ENCODE data around the gene RDH13.
"Not testable (repeated sequence)": the region's sequence is repeated elsewhere in the genome, so short reads cannot be mapped to it uniquely, and the experiment has no call there.

The RDH13 gene

DNA sequence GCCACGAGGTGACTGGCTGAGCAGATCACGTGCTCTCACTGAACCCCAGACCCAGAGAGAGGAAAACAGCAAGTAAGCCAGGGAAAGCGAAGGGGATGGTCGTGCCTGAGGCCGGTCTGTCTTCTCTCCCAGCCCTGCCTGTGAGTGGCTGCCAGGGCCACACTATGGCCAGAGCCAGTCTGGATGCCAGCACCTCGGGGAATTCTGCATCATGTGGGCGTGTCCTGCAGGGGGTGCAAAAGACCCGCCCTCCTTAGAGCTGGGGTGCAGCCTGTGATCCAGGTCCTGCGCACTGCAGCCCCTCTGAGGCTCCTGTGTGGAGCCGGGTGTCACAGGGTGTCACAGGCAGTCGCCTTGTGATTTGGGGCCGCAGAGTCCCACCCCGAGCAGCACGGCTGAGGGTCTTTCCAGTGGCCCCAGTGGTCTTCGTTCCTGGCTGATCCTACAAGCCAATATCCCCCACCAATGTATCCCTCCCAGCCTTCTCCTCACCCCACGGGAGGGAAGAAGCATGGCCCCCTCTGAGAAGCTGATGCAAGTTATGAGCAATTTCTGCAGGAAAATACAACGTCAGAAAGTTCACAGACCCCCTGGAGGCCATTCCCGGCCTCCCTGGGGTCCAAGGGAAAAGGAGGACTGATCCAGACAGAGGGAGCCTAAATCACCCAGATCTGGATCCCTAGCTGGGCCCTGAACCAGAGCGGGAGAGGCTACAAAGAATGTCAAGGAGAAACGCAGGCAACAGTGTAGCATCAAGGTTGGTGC is 46.8 kb upstream of the RDH13 start:
- no peak overlapping the region for H3K4me2 ChIP-seq (ENCODE audit: insufficient read depth, low read length)
- no peaks in the 10 kb centered on the region for H3K27me3 ChIP-seq (ENCODE audit: insufficient read depth, low read length, poor library complexity)
- H3K9me3 ChIP-seq (ENCODE audit: insufficient read depth, low read length, severe bottlenecking), result no peaks in the 10 kb centered on the region
- H3K9ac ChIP-seq (ENCODE audit: low read depth, low read length), result no peak overlapping the region
- peaks cover 62% of the 10 kb centered on the region for H3K79me2 ChIP-seq (ENCODE audit: insufficient read depth, low read length)
- peaks cover 61% of the 10 kb centered on the region for H4K20me1 ChIP-seq (ENCODE audit: insufficient read depth, low read length)
- no peak overlapping the region for H3K4me3 ChIP-seq (ENCODE audit: low read depth in 1 of 2, low read length in 2 of 2)
- H3K4me1 ChIP-seq (ENCODE audit: insufficient read depth, low read length), result peaks cover 7% of the 10 kb centered on the region
- no peak overlapping the region for H3K27ac ChIP-seq (ENCODE audit: low read length)
- DNase-seq, result no peak
- no peak for TF ChIP-seq EZH2 (IDR thresholded peaks at IDR 0.05; ENCODE audit: borderline replicate concordance, low read depth, low read length, severe bottlenecking)
- TF ChIP-seq, protein P1, sequence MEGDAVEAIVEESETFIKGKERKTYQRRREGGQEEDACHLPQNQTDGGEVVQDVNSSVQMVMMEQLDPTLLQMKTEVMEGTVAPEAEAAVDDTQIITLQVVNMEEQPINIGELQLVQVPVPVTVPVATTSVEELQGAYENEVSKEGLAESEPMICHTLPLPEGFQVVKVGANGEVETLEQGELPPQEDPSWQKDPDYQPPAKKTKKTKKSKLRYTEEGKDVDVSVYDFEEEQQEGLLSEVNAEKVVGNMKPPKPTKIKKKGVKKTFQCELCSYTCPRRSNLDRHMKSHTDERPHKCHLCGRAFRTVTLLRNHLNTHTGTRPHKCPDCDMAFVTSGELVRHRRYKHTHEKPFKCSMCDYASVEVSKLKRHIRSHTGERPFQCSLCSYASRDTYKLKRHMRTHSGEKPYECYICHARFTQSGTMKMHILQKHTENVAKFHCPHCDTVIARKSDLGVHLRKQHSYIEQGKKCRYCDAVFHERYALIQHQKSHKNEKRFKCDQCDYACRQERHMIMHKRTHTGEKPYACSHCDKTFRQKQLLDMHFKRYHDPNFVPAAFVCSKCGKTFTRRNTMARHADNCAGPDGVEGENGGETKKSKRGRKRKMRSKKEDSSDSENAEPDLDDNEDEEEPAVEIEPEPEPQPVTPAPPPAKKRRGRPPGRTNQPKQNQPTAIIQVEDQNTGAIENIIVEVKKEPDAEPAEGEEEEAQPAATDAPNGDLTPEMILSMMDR (IDR thresholded peaks at IDR 0.05; ENCODE audit: borderline replicate concordance, extremely low read depth, low read length, poor library complexity, severe bottlenecking), result no peak
- no peak for ATAC-seq (ENCODE audit: insufficient read depth, low read depth)
- no peak overlapping the region for H2AFZ ChIP-seq (ENCODE audit: low read depth, low read length)
- H3K36me3 ChIP-seq (ENCODE audit: insufficient read depth, low read length), result peaks cover 50% of the 10 kb centered on the region

DNA sequence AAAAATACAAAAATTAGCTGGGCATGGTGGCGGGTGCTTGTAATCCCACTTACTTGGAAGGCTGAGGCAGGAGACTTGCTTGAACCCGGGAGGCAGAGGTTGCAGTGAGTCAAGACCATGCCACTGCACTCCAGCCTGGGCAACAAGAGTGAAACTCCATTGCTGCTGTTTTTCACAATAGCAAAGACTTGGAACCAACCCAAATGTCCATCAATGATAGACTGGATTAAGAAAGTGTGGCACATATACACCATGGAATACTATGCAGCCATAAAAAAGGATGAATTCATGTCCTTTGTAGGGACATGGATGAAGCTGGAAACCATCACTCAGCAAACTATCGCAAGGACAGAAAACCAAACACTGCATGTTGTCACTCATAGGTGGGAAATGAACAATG is 44.3 kb upstream of the RDH13 start:
- H3K36me3 ChIP-seq (ENCODE audit: insufficient read depth, low read length), result peaks cover 55% of the 10 kb centered on the region
- H3K4me1 ChIP-seq (ENCODE audit: insufficient read depth, low read length); H3K27me3 ChIP-seq (ENCODE audit: insufficient read depth, low read length, poor library complexity); H3K9me3 ChIP-seq (ENCODE audit: insufficient read depth, low read length, severe bottlenecking); DNase-seq; ATAC-seq (ENCODE audit: insufficient read depth, low read depth); H3K4me2 ChIP-seq (ENCODE audit: insufficient read depth, low read length); H3K9ac ChIP-seq (ENCODE audit: low read depth, low read length); H2AFZ ChIP-seq (ENCODE audit: low read depth, low read length); H3K4me3 ChIP-seq (ENCODE audit: low read depth in 1 of 2, low read length in 2 of 2); H3K27ac ChIP-seq (ENCODE audit: low read length): not testable (repeated sequence)
- H4K20me1 ChIP-seq (ENCODE audit: insufficient read depth, low read length), result peaks cover 38% of the 10 kb centered on the region
- peaks cover 40% of the 10 kb centered on the region for H3K79me2 ChIP-seq (ENCODE audit: insufficient read depth, low read length)

DNA sequence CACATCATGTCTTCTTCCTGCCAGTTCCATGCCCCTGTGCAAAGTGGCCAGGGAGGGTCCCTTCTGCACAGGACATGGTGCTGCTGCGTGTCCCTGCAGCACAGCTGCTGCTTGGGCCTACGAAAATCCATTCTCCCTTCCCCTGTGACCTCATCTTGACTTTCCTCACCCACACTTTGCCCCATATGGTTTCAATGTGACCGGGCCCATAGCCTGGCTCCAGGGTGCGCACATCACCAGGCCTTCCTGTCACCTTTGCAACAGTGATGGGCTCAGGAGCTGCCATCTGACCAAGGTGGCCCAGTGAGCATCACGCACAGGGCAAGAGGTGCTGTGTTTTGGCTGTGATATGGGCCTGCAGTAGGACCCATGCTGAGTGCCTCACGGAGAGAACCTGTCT is 43.6 kb upstream of the RDH13 start:
- peaks cover 33% of the 10 kb centered on the region for H4K20me1 ChIP-seq (ENCODE audit: insufficient read depth, low read length)

DNA sequence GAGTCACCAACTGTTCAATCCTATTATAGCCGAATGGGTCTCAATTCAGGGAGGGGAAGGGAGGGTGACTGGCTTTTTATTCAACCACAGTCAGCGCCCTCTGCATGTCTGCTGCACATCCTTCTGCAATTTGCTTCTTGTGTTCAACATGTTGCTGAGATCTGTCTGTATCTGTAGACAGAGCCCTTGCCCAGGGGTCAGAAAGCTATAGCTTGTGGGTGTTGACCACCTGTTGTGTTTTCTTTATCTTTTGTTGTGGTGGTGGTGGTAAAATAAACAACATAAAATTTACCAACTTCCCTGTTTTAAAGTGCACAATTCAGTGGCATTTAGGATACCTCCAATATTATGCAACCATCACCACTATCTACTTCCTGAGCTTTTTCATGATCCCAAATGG is 42.3 kb upstream of the RDH13 start:
- peaks cover 31% of the 10 kb centered on the region for H4K20me1 ChIP-seq (ENCODE audit: insufficient read depth, low read length)
- H2AFZ ChIP-seq (ENCODE audit: low read depth, low read length), result no peak overlapping the region
- TF ChIP-seq, protein P1 (IDR thresholded peaks at IDR 0.05; ENCODE audit: borderline replicate concordance, extremely low read depth, low read length, poor library complexity, severe bottlenecking), result no peak
- no peak for TF ChIP-seq EZH2 (IDR thresholded peaks at IDR 0.05; ENCODE audit: borderline replicate concordance, low read depth, low read length, severe bottlenecking)
- H3K9me3 ChIP-seq (ENCODE audit: insufficient read depth, low read length, severe bottlenecking), result no peaks in the 10 kb centered on the region
- H3K4me3 ChIP-seq (ENCODE audit: low read depth in 1 of 2, low read length in 2 of 2), result no peak overlapping the region
- H3K4me2 ChIP-seq (ENCODE audit: insufficient read depth, low read length), result no peak overlapping the region
- no peak for ATAC-seq (ENCODE audit: insufficient read depth, low read depth)
- DNase-seq, result no peak
- H3K9ac ChIP-seq (ENCODE audit: low read depth, low read length), result no peak overlapping the region
- H3K27me3 ChIP-seq (ENCODE audit: insufficient read depth, low read length, poor library complexity), result no peaks in the 10 kb centered on the region
- H3K79me2 ChIP-seq (ENCODE audit: insufficient read depth, low read length), result peaks cover 26% of the 10 kb centered on the region
- H3K27ac ChIP-seq (ENCODE audit: low read length), result no peak overlapping the region
- no peaks in the 10 kb centered on the region for H3K4me1 ChIP-seq (ENCODE audit: insufficient read depth, low read length)
- peaks cover 60% of the 10 kb centered on the region for H3K36me3 ChIP-seq (ENCODE audit: insufficient read depth, low read length)

More for the DNA sequence above, 43.6 kb upstream of the RDH13 start:
- Histone ChIP-seq H3K4me2 (ENCODE audit: insufficient read depth, low read length) (no peak overlapping the region), H3K9ac (ENCODE audit: low read depth, low read length) (no peak overlapping the region), H3K79me2 (ENCODE audit: insufficient read depth, low read length) (peaks cover 34% of the 10 kb centered on the region), H2AFZ (ENCODE audit: low read depth, low read length) (no peak overlapping the region), H3K4me3 (ENCODE audit: low read depth in 1 of 2, low read length in 2 of 2) (no peak overlapping the region), H3K27me3 (ENCODE audit: insufficient read depth, low read length, poor library complexity) (no peaks in the 10 kb centered on the region), H3K4me1 (ENCODE audit: insufficient read depth, low read length) (no peaks in the 10 kb centered on the region), H3K9me3 (ENCODE audit: insufficient read depth, low read length, severe bottlenecking) (no peaks in the 10 kb centered on the region), H3K27ac (ENCODE audit: low read length) (no peak overlapping the region), H3K36me3 (ENCODE audit: insufficient read depth, low read length) (peaks cover 58% of the 10 kb centered on the region)
- ATAC-seq (ENCODE audit: insufficient read depth, low read depth) (no peak), DNase-seq (no peak)
- TF ChIP-seq, protein P1 (IDR thresholded peaks at IDR 0.05; ENCODE audit: borderline replicate concordance, extremely low read depth, low read length, poor library complexity, severe bottlenecking), result no peak
- no peak for TF ChIP-seq EZH2 (IDR thresholded peaks at IDR 0.05; ENCODE audit: borderline replicate concordance, low read depth, low read length, severe bottlenecking)

Data from DND-41 (cell line).